ENCODE measurements around the gene IFI44. TPM values are rescaled to one million over a fixed set of nuclear protein-coding genes. Genes with fewer than 3 reads are reported as not detected.

The IFI44 gene
- polyA plus RNA-seq, 3 donors = 23.0 to 48.1 (median 35.5) TPM

DNA sequence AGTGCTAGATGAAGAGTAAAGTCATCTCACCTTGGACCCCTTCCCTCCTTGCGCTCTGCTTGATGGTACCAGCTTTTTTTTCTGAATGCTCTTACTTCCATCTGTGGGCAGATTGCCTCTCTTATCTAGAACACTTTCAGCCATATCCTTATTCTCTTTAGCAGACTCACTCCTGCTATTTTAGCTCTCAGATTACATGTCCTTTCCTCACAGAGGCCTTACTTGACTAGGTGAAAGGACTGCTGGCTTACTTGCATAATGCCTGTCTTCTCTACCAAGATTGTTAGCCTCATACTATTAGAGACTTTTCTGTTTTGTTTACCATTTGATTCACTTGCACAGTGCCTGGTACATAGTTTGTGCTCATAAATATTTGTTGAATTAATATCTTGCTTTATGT is 9.3 kb downstream of the IFI44 start:
- H3K79me2 ChIP-seq (ENCODE audit: insufficient read depth, low read length) = peaks cover 1% of the 10 kb centered on the region
- H3K4me1 ChIP-seq (ENCODE audit: control insufficient read depth in 1 of 2, insufficient read depth in 2 of 2, low read length in 2 of 2) = no peaks in the 10 kb centered on the region
- H3K36me3 Mint-ChIP-seq = peaks cover 76 to 77% of the 10 kb centered on the region in 2 donors
- no peaks in the 10 kb centered on the region for H3K9me3 Mint-ChIP-seq
- H3K27me3 Mint-ChIP-seq (ENCODE audit: low read depth in 3 of 3) = no peaks in the 10 kb centered on the region
- H3K4me3 ChIP-seq (replicated peaks in 1 of 3; ENCODE audit: low read depth in 2 of 3, low read length in 3 of 3) = no peak overlapping the region
- H3K4me3 Mint-ChIP-seq = no peak overlapping the region
- intact Hi-C loops (cut with micrococcal nuclease) = no loop called here
- no peak overlapping the region for H2AFZ ChIP-seq (ENCODE audit: insufficient read depth, low read depth, low read length, poor library complexity, severe bottlenecking)
- no peak for DNase-seq
- no peak overlapping the region for H3K9ac ChIP-seq (ENCODE audit: insufficient read depth, low read length, poor library complexity, severe bottlenecking)
- TF ChIP-seq, protein P1, sequence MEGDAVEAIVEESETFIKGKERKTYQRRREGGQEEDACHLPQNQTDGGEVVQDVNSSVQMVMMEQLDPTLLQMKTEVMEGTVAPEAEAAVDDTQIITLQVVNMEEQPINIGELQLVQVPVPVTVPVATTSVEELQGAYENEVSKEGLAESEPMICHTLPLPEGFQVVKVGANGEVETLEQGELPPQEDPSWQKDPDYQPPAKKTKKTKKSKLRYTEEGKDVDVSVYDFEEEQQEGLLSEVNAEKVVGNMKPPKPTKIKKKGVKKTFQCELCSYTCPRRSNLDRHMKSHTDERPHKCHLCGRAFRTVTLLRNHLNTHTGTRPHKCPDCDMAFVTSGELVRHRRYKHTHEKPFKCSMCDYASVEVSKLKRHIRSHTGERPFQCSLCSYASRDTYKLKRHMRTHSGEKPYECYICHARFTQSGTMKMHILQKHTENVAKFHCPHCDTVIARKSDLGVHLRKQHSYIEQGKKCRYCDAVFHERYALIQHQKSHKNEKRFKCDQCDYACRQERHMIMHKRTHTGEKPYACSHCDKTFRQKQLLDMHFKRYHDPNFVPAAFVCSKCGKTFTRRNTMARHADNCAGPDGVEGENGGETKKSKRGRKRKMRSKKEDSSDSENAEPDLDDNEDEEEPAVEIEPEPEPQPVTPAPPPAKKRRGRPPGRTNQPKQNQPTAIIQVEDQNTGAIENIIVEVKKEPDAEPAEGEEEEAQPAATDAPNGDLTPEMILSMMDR (IDR thresholded peaks at IDR 0.05) = no peak
- H3K36me3 ChIP-seq (replicated peaks in 1 of 2; ENCODE audit: control insufficient read depth in 1 of 2, insufficient read depth in 2 of 2, low read length in 2 of 2) = peaks cover 90 to 93% of the 10 kb centered on the region in 2 donors
- H3K27ac ChIP-seq (ENCODE audit: low read depth in 1 of 2, low read length in 2 of 2) = no peak overlapping the region
- no peaks in the 10 kb centered on the region for H3K27me3 ChIP-seq (ENCODE audit: control insufficient read depth in 2 of 2, insufficient read depth in 2 of 2, low read length in 2 of 2)
- no peaks in the 10 kb centered on the region for H3K9me3 ChIP-seq (replicated peaks in 1 of 2; ENCODE audit: control insufficient read depth in 1 of 2, insufficient read depth in 1 of 2, low read length in 2 of 2)
- H3K27ac Mint-ChIP-seq = no peak overlapping the region
- H3K4me2 ChIP-seq (replicated peaks; ENCODE audit: extremely low read depth, low read length, poor library complexity, severe bottlenecking) = no peak overlapping the region
- H3K4me1 Mint-ChIP-seq = peaks cover 2% of the 10 kb centered on the region
- peaks cover under 1% of the 10 kb centered on the region for H4K20me1 ChIP-seq (ENCODE audit: insufficient read depth, low read length)
- WGBS (ENCODE audit: insufficient coverage) = no CpG with 5 or more reads among the region's 1 CpG

DNA sequence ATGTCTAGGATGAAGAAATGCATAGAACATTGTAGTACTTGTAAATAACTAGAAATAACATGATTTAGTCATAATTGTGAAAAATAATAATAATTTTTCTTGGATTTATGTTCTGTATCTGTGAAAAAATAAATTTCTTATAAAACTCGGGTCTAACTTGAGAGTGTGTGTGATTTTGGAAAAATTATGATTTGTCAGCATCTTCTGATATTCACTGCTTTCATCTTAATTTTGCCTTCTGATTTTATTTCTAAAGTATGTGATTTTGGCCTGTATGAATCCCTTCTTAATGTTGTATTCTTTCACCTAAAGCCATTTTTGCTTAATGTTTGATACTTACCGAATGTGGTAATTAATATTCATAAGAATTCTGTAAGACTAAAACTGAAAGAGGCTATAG is 14.3 kb downstream of the IFI44 start:
- intact Hi-C loops (cut with micrococcal nuclease) = no loop called here
- no peak overlapping the region for H2AFZ ChIP-seq (ENCODE audit: insufficient read depth, low read depth, low read length, poor library complexity, severe bottlenecking)
- H3K36me3 Mint-ChIP-seq = peaks cover 46 to 52% of the 10 kb centered on the region in 2 donors

More for the DNA sequence above, 14.3 kb downstream of the IFI44 start:
- Histone ChIP-seq H3K9ac (ENCODE audit: insufficient read depth, low read length, poor library complexity, severe bottlenecking) (no peak overlapping the region), H3K27me3 (ENCODE audit: control insufficient read depth in 2 of 2, insufficient read depth in 2 of 2, low read length in 2 of 2) (no peaks in the 10 kb centered on the region), H3K4me1 (ENCODE audit: control insufficient read depth in 1 of 2, insufficient read depth in 2 of 2, low read length in 2 of 2) (no peaks in the 10 kb centered on the region), H3K27ac (ENCODE audit: low read depth in 1 of 2, low read length in 2 of 2) (no peak overlapping the region), H3K4me3 (replicated peaks in 1 of 3; ENCODE audit: low read depth in 2 of 3, low read length in 3 of 3) (no peak overlapping the region), H3K36me3 (replicated peaks in 1 of 2; ENCODE audit: control insufficient read depth in 1 of 2, insufficient read depth in 2 of 2, low read length in 2 of 2) (peaks cover 54% of the 10 kb centered on the region in 2 donors), H4K20me1 (ENCODE audit: insufficient read depth, low read length) (no peaks in the 10 kb centered on the region), H3K79me2 (ENCODE audit: insufficient read depth, low read length) (no peaks in the 10 kb centered on the region), H3K4me2 (replicated peaks; ENCODE audit: extremely low read depth, low read length, poor library complexity, severe bottlenecking) (no peak overlapping the region), H3K9me3 (replicated peaks in 1 of 2; ENCODE audit: control insufficient read depth in 1 of 2, insufficient read depth in 1 of 2, low read length in 2 of 2) (no peaks in the 10 kb centered on the region)
- Mint-ChIP-seq H3K27ac (no peak overlapping the region), H3K27me3 (ENCODE audit: low read depth in 3 of 3) (no peaks in the 10 kb centered on the region), H3K4me1 (peaks cover 2% of the 10 kb centered on the region), H3K4me3 (no peak overlapping the region), H3K9me3 (no peaks in the 10 kb centered on the region)
- WGBS (ENCODE audit: insufficient coverage) = no CpG with 5 or more reads among the region's 2 CpGs
- TF ChIP-seq, protein P1 (IDR thresholded peaks at IDR 0.05) = no peak
- DNase-seq = no peak
